ENCODE data around the gene SMIM21.

Gene SMIM21

GRCh38 chr18:75377258-75377657 lies 50.2 kb downstream of the SMIM21 start:
- Histone ChIP-seq H3K4me3 (no peak overlapping the region), H3K9me3 (ENCODE audit: low read depth, low read length) (no peaks in the 10 kb centered on the region), H3K9ac (ENCODE audit: insufficient read length) (no peak overlapping the region), H3K36me3 (ENCODE audit: insufficient read depth, low read length) (no peaks in the 10 kb centered on the region), H3K27ac (no peak overlapping the region)
- DNase-seq (ENCODE audit: low read depth, low spot score) = no peak
- TF ChIP-seq EZH2 (IDR thresholded peaks at IDR 0.05) (no peak), POLR2AphosphoS5 (IDR thresholded peaks at IDR 0.05; ENCODE audit: borderline replicate concordance, low read depth, low read length) (no peak), FOXP2 (optimal IDR thresholded peaks at IDR 0.05; ENCODE audit: control extremely low read depth, extremely low read length, insufficient read depth) (no peak)

GRCh38 chr18:75376004-75376403 lies 51.5 kb downstream of the SMIM21 start:
- H3K36me3 ChIP-seq (ENCODE audit: insufficient read depth, low read length) = no peaks in the 10 kb centered on the region
- H3K9ac ChIP-seq (ENCODE audit: insufficient read length) = no peak overlapping the region
- no peak for TF ChIP-seq FOXP2 (optimal IDR thresholded peaks at IDR 0.05; ENCODE audit: control extremely low read depth, extremely low read length, insufficient read depth)
- TF ChIP-seq EZH2 (IDR thresholded peaks at IDR 0.05) = no peak
- TF ChIP-seq POLR2AphosphoS5 (IDR thresholded peaks at IDR 0.05; ENCODE audit: borderline replicate concordance, low read depth, low read length) = no peak
- no peak overlapping the region for H3K27ac ChIP-seq
- H3K9me3 ChIP-seq (ENCODE audit: low read depth, low read length) = no peaks in the 10 kb centered on the region
- H3K4me3 ChIP-seq = no peak overlapping the region
- no peak for DNase-seq (ENCODE audit: low read depth, low spot score)

DNA sequence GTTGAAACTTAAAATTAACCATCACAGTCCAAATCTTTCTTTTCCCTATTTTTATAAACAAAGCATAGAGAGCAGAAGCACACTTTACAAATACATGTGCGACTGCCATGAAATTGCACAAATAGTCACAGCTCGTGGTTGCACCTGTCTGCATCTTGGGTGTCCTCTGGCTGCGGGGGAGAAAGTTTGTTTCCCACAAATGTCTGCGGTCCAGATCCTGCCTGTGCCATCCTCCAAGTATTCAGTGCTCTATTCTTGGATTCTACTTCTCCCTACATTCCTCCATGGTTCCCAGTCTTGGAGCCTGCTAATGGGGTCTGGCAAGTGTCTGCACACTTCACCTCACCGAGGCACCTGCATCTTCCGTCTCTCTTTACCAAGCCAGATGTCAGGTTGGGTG lies 52.2 kb downstream of the SMIM21 start:
- Histone ChIP-seq H3K4me3 (no peak overlapping the region), H3K36me3 (ENCODE audit: insufficient read depth, low read length) (no peaks in the 10 kb centered on the region), H3K27ac (no peak overlapping the region), H3K9ac (ENCODE audit: insufficient read length) (no peak overlapping the region), H3K9me3 (ENCODE audit: low read depth, low read length) (no peaks in the 10 kb centered on the region)
- DNase-seq (ENCODE audit: low read depth, low spot score) = no peak
- no peak for TF ChIP-seq POLR2AphosphoS5 (IDR thresholded peaks at IDR 0.05; ENCODE audit: borderline replicate concordance, low read depth, low read length)
- no peak for TF ChIP-seq EZH2 (IDR thresholded peaks at IDR 0.05)
- TF ChIP-seq FOXP2 (optimal IDR thresholded peaks at IDR 0.05; ENCODE audit: control extremely low read depth, extremely low read length, insufficient read depth) = no peak

DNA sequence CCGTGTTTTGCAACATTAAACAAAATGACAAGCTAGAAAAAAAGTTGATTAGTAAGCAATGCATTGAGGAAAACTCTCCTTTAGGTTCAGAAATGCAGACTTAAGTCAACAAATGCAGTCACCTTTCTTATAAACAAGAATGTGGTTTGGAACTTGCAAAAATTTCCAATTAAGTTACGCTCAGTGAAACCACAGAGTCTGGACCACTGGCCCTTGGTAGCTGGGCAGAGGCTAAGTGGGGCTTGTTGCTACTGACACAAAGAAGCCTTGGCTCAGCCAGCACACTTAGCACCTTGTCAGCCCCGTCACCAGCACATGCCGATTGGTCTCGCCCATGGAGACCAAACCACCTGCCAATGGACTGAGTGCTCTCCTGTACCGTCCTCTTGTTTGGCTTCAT lies 53.0 kb downstream of the SMIM21 start:
- H3K9ac ChIP-seq (ENCODE audit: insufficient read length) = no peak overlapping the region
- H3K4me3 ChIP-seq = no peak overlapping the region
- H3K9me3 ChIP-seq (ENCODE audit: low read depth, low read length) = no peaks in the 10 kb centered on the region
- H3K27ac ChIP-seq = no peak overlapping the region
- no peak for DNase-seq (ENCODE audit: low read depth, low spot score)
- no peaks in the 10 kb centered on the region for H3K36me3 ChIP-seq (ENCODE audit: insufficient read depth, low read length)
- no peak for TF ChIP-seq EZH2 (IDR thresholded peaks at IDR 0.05)
- TF ChIP-seq POLR2AphosphoS5 (IDR thresholded peaks at IDR 0.05; ENCODE audit: borderline replicate concordance, low read depth, low read length) = no peak

DNA sequence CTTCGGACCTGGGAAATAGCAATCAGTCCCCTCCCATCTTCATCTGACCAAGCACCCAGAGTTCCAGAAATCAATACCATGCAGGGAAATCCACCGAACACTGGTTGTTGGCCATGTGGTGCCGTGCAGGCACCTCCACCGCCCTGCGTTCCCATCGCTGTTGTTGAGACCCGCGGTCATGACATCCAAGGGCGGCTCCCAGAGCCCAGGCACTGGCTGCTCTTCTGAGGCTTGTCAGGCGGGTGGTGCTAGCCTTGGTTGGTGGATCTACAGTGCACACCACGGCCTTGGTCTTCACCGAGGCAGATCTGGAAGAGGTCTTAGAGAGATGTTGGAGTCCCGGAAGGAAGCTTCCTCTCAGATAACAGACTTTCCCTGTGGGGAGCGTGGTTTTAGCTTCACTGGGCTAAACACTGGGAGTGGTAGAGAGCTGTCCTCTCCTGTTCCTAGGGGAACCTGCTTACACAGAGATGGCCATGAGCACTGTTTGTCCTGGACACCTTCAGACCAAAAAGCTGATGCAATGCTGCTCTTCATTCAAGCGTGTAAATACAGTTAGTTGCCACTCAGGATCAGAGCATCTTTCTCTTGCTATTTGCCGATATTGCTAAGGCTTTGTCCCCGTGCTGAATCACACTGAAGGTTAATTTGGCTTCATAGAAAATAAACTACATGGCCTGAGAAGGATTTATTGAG lies 58.3 kb downstream of the SMIM21 start:
- H3K9me3 ChIP-seq (ENCODE audit: low read depth, low read length) = no peaks in the 10 kb centered on the region
- TF ChIP-seq POLR2AphosphoS5 (IDR thresholded peaks at IDR 0.05; ENCODE audit: borderline replicate concordance, low read depth, low read length) (no peak), EZH2 (IDR thresholded peaks at IDR 0.05) (no peak), FOXP2 (optimal IDR thresholded peaks at IDR 0.05; ENCODE audit: control extremely low read depth, extremely low read length, insufficient read depth) (no peak)
- no peak overlapping the region for H3K4me3 ChIP-seq
- no peak overlapping the region for H3K27ac ChIP-seq
- H3K9ac ChIP-seq (ENCODE audit: insufficient read length) = no peak overlapping the region
- DNase-seq (ENCODE audit: low read depth, low spot score) = no peak
- no peaks in the 10 kb centered on the region for H3K36me3 ChIP-seq (ENCODE audit: insufficient read depth, low read length)

- H3K36me3 ChIP-seq (ENCODE audit: insufficient read depth, low read length) = no peaks in the 10 kb centered on the region
- H3K27ac ChIP-seq = no peak overlapping the region
- no peak overlapping the region for H3K9ac ChIP-seq (ENCODE audit: insufficient read length)
Observed at GRCh38 chr18:75365837-75366236, 61.7 kb downstream of the SMIM21 start.

GRCh38 chr18:75365254-75365629 lies 62.3 kb downstream of the SMIM21 start:
- TF ChIP-seq EZH2 (IDR thresholded peaks at IDR 0.05) (no peak), FOXP2 (optimal IDR thresholded peaks at IDR 0.05; ENCODE audit: control extremely low read depth, extremely low read length, insufficient read depth) (no peak), POLR2AphosphoS5 (IDR thresholded peaks at IDR 0.05; ENCODE audit: borderline replicate concordance, low read depth, low read length) (no peak)
- Histone ChIP-seq H3K9me3 (ENCODE audit: low read depth, low read length) (no peaks in the 10 kb centered on the region), H3K36me3 (ENCODE audit: insufficient read depth, low read length) (no peaks in the 10 kb centered on the region), H3K27ac (no peak overlapping the region), H3K9ac (ENCODE audit: insufficient read length) (no peak overlapping the region), H3K4me3 (no peak overlapping the region)
- no peak for DNase-seq (ENCODE audit: low read depth, low spot score)

More at GRCh38 chr18:75365837-75366236, 61.7 kb downstream of the SMIM21 start:
- TF ChIP-seq FOXP2 (optimal IDR thresholded peaks at IDR 0.05; ENCODE audit: control extremely low read depth, extremely low read length, insufficient read depth) (no peak), POLR2AphosphoS5 (IDR thresholded peaks at IDR 0.05; ENCODE audit: borderline replicate concordance, low read depth, low read length) (no peak), EZH2 (IDR thresholded peaks at IDR 0.05) (no peak)
- Histone ChIP-seq H3K4me3 (no peak overlapping the region), H3K9me3 (ENCODE audit: low read depth, low read length) (no peaks in the 10 kb centered on the region)
- DNase-seq (ENCODE audit: low read depth, low spot score) = no peak

DNA sequence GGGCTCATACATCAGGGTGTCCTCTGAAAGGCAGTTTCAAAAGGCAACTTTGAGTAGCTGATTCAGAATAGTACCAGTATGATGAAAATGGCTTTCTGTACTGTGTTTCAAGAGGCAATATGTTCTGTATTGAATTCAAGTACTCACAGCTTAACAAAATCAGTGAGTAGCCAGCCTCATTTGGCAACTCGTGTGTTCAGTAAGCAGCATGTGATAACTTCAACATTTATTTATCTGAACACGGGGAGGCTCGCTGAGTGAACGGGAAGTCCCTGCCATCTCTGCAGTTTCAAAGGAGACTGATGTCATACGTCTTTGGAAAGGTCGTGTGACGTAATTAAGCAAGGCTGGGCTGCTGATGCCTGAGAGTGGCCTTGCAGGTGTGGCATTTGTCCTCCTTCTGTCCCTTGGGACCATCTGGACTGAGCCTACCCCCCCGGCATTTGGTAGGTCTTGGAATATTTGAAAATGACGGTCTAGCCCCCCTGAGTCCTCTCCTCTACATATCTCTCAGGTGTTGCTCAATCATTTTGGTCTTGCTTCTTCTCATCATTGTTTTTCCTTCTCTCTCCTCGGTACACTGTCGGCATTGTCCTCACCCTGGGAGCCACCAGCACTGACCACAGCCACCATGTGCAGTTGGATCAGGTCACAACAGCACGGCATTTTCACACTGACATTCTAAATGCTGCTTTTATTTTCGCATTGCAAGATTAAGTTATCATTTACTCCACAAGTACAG lies 62.8 kb downstream of the SMIM21 start:
- no peak for DNase-seq (ENCODE audit: low read depth, low spot score)
- Histone ChIP-seq H3K9me3 (ENCODE audit: low read depth, low read length) (no peaks in the 10 kb centered on the region), H3K27ac (no peak overlapping the region)

More for the DNA sequence above, 62.8 kb downstream of the SMIM21 start:
- Histone ChIP-seq H3K36me3 (ENCODE audit: insufficient read depth, low read length) (no peaks in the 10 kb centered on the region), H3K9ac (ENCODE audit: insufficient read length) (no peak overlapping the region), H3K4me3 (no peak overlapping the region)
- TF ChIP-seq EZH2 (IDR thresholded peaks at IDR 0.05) (no peak), FOXP2 (optimal IDR thresholded peaks at IDR 0.05; ENCODE audit: control extremely low read depth, extremely low read length, insufficient read depth) (no peak), POLR2AphosphoS5 (IDR thresholded peaks at IDR 0.05; ENCODE audit: borderline replicate concordance, low read depth, low read length) (no peak)
